ENCODE results near the gene PLEKHA7. TPM values are rescaled to one million over a fixed set of nuclear protein-coding genes. Genes with fewer than 3 reads are reported as not detected.

Gene PLEKHA7
- polyA plus RNA-seq, 1 experiment = 0.05 TPM

- Histone ChIP-seq H3K4me3 (ENCODE audit: low read depth, low read length) (no peak overlapping the region), H3K27me3 (ENCODE audit: control insufficient read depth, insufficient read depth, low read length) (no peaks in the 10 kb centered on the region), H3K9me3 (ENCODE audit: control insufficient read depth, insufficient read depth, low read length) (no peaks in the 10 kb centered on the region), H3K27ac (ENCODE audit: low read depth, low read length) (no peak overlapping the region)
- no peak for TF ChIP-seq CTCF (IDR thresholded peaks at IDR 0.05; ENCODE audit: low read depth, low read length)
- ChIA-PET POLR2A (no interaction called here), CTCF (no interaction called here)
- DNase-seq (ENCODE audit: low read depth, low spot score) = no peak
Observed at GRCh38 chr11:16984229-16984628, 30.0 kb downstream of the PLEKHA7 start.

GRCh38 chr11:16982809-16983208, 31.4 kb downstream of the PLEKHA7 start:
- no peak overlapping the region for H3K4me3 ChIP-seq (ENCODE audit: low read depth, low read length)
- DNase-seq (ENCODE audit: low read depth, low spot score) = no peak
- H3K9me3 ChIP-seq (ENCODE audit: control insufficient read depth, insufficient read depth, low read length) = no peaks in the 10 kb centered on the region
- ChIA-PET POLR2A (no interaction called here), CTCF (interaction anchor here (1.1 kb wide), 1 partner anchor 545 kb away, joined by 4 read pairs; no protein-coding TSS in a partner anchor)
- TF ChIP-seq CTCF (IDR thresholded peaks at IDR 0.05; ENCODE audit: low read depth, low read length) = no peak
- H3K27me3 ChIP-seq (ENCODE audit: control insufficient read depth, insufficient read depth, low read length) = no peaks in the 10 kb centered on the region
- H3K27ac ChIP-seq (ENCODE audit: low read depth, low read length) = no peak overlapping the region

- DNase-seq (ENCODE audit: low read depth, low spot score) = no peak
- Histone ChIP-seq H3K27ac (ENCODE audit: low read depth, low read length) (no peak overlapping the region), H3K27me3 (ENCODE audit: control insufficient read depth, insufficient read depth, low read length) (no peaks in the 10 kb centered on the region), H3K4me3 (ENCODE audit: low read depth, low read length) (no peak overlapping the region), H3K9me3 (ENCODE audit: control insufficient read depth, insufficient read depth, low read length) (no peaks in the 10 kb centered on the region)
- POLR2A ChIA-PET = no interaction called here
- TF ChIP-seq CTCF (IDR thresholded peaks at IDR 0.05; ENCODE audit: low read depth, low read length) = no peak
- CTCF ChIA-PET = interaction anchor here (0.6 to 1.1 kb wide), 2 partner anchors 45 to 546 kb away, joined by 4 to 5 read pairs; no protein-coding TSS in a partner anchor
Observed at GRCh38 chr11:16982256-16982671, 31.9 kb downstream of the PLEKHA7 start.

- Histone ChIP-seq H3K9me3 (ENCODE audit: control insufficient read depth, insufficient read depth, low read length) (no peaks in the 10 kb centered on the region), H3K27ac (ENCODE audit: low read depth, low read length) (no peak overlapping the region), H3K27me3 (ENCODE audit: control insufficient read depth, insufficient read depth, low read length) (no peaks in the 10 kb centered on the region), H3K4me3 (ENCODE audit: low read depth, low read length) (no peak overlapping the region)
- ChIA-PET POLR2A (no interaction called here), CTCF (interaction anchor here (0.6 to 1.1 kb wide), 2 partner anchors 45 to 546 kb away, joined by 4 to 5 read pairs; no protein-coding TSS in a partner anchor)
- TF ChIP-seq CTCF (IDR thresholded peaks at IDR 0.05; ENCODE audit: low read depth, low read length) = no peak
- no peak for DNase-seq (ENCODE audit: low read depth, low spot score)
Observed at GRCh38 chr11:16981651-16982194, 32.5 kb downstream of the PLEKHA7 start.

GRCh38 chr11:16979703-16980622, 34.3 kb downstream of the PLEKHA7 start:
- no peak for TF ChIP-seq CTCF (IDR thresholded peaks at IDR 0.05; ENCODE audit: low read depth, low read length)
- no peaks in the 10 kb centered on the region for H3K9me3 ChIP-seq (ENCODE audit: control insufficient read depth, insufficient read depth, low read length)
- no peak overlapping the region for H3K4me3 ChIP-seq (ENCODE audit: low read depth, low read length)
- POLR2A ChIA-PET = no interaction called here
- H3K27ac ChIP-seq (ENCODE audit: low read depth, low read length) = no peak overlapping the region
- CTCF ChIA-PET = interaction anchor here (0.5 kb wide), 1 partner anchor 34 kb away, joined by 3 read pairs; no protein-coding TSS in a partner anchor
- no peak for DNase-seq (ENCODE audit: low read depth, low spot score)
- H3K27me3 ChIP-seq (ENCODE audit: control insufficient read depth, insufficient read depth, low read length) = peaks cover 3% of the 10 kb centered on the region

Data from AG04450 (cell line).